ENCODE measurements around the gene SPG11. TPM values are rescaled to one million over a fixed set of nuclear protein-coding genes. Genes with fewer than 3 reads are reported as not detected.

The SPG11 gene
- total and polyA plus RNA-seq, 2 of the 13 experiments (the other 11 are each of a cell fraction or from before 2014, with no cell fraction given) = 31.5 to 40.7 TPM

DNA sequence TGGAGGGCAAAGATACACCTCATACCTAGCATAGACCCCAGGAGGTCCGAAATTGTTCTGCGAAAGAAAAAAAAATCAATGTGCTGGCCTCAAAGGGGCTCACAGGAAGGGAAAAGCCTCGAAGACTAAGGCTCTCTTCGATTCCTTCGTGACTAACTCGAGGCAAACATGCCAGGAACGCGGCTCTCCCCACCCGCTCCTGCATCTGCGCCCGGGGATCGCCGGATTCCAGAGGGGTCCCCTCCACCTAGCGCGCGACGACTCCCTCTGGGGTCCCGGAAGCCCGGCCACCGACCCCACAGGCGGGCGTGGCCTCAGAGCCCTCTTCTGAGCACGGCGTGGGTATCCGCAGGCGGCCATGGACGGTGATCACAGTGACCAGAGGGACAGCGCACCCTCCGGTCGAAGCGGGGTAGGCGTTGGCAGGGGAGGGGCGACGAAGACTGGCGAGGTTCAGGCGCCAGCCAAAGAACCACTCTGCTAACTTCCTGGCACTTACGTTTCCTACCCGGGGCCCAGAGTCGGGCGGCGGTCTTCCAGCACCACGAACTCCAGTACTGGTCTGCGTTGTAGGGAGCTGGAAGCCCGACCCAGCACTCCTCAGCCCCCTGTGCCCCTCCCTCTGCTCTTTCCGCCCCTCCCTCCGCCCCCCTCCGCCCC, 127.0 kb downstream of the SPG11 start (continued):
- TF ChIP-seq ZNF350 (CRISPR knock-in tag; IDR thresholded peaks at IDR 0.05; ENCODE audit: borderline replicate concordance, low read depth) (no peak), ZNF577 (CRISPR knock-in tag; IDR thresholded peaks at IDR 0.05; ENCODE audit: borderline replicate concordance, low read depth) (no peak), RBM39 (IDR thresholded peaks at IDR 0.05; ENCODE audit: low read depth, low read length, poor library complexity, severe bottlenecking) (peak; percentile 35), SPEN (CRISPR knock-in tag; IDR thresholded peaks at IDR 0.05; ENCODE audit: low read depth) (no peak), NR2C2 (CRISPR knock-in tag; IDR thresholded peaks at IDR 0.05; ENCODE audit: borderline replicate concordance) (0 out of 2 replicates have a peak, but pooled peaks have one; percentile 23), ZFAT (CRISPR knock-in tag; conservative IDR thresholded peaks at IDR 0.05) (no peak), DR1 (CRISPR knock-in tag; IDR thresholded peaks at IDR 0.05) (no peak), SNRNP70 (IDR thresholded peaks at IDR 0.05; ENCODE audit: low read depth, low read length) (no peak), ZNF549 (CRISPR knock-in tag; IDR thresholded peaks at IDR 0.05) (no peak), MAFF (IDR thresholded peaks at IDR 0.05; ENCODE audit: low read depth, low read length) (no peak), ZNF891 (CRISPR knock-in tag; IDR thresholded peaks at IDR 0.05) (no peak; the same call in 1 of the 2 replicates), PLRG1 (conservative IDR thresholded peaks at IDR 0.05) (no peak), GATA4 (IDR thresholded peaks at IDR 0.05; ENCODE audit: borderline replicate concordance, low read depth) (peak; percentile 46; the same call in 1 of the 2 replicates), RARA (CRISPR knock-in tag; IDR thresholded peaks at IDR 0.05) (no peak; the same call in 1 of the 2 replicates), NPAS2 (CRISPR knock-in tag; IDR thresholded peaks at IDR 0.05; ENCODE audit: borderline replicate concordance) (no peak), MZF1 (CRISPR knock-in tag; IDR thresholded peaks at IDR 0.05; ENCODE audit: borderline replicate concordance) (no peak), REPIN1 (CRISPR knock-in tag; IDR thresholded peaks at IDR 0.05; ENCODE audit: borderline replicate concordance, low read depth) (no peak), NRL (CRISPR knock-in tag; IDR thresholded peaks at IDR 0.05; ENCODE audit: borderline replicate concordance) (peak; percentile 91), ZKSCAN5 (CRISPR knock-in tag; IDR thresholded peaks at IDR 0.05) (no peak), ZMYM2 (CRISPR knock-in tag; IDR thresholded peaks at IDR 0.05) (no peak), FIP1L1 (IDR thresholded peaks at IDR 0.05; ENCODE audit: borderline replicate concordance, insufficient read depth, low read depth, low read length) (0 out of 2 replicates have a peak, but pooled peaks have one; percentile 15), SMARCC2 (IDR thresholded peaks at IDR 0.05) (no peak), ZNF552 (CRISPR knock-in tag; IDR thresholded peaks at IDR 0.05; ENCODE audit: borderline replicate concordance) (no peak), NFYC (CRISPR knock-in tag; IDR thresholded peaks at IDR 0.05) (no peak)
- TF ChIP-seq, protein P1, sequence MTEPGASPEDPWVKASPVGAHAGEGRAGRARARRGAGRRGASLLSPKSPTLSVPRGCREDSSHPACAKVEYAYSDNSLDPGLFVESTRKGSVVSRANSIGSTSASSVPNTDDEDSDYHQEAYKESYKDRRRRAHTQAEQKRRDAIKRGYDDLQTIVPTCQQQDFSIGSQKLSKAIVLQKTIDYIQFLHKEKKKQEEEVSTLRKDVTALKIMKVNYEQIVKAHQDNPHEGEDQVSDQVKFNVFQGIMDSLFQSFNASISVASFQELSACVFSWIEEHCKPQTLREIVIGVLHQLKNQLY (CRISPR knock-in tag; IDR thresholded peaks at IDR 0.05) = no peak; the same call in 1 of the 2 replicates
- TF ChIP-seq, protein P2, sequence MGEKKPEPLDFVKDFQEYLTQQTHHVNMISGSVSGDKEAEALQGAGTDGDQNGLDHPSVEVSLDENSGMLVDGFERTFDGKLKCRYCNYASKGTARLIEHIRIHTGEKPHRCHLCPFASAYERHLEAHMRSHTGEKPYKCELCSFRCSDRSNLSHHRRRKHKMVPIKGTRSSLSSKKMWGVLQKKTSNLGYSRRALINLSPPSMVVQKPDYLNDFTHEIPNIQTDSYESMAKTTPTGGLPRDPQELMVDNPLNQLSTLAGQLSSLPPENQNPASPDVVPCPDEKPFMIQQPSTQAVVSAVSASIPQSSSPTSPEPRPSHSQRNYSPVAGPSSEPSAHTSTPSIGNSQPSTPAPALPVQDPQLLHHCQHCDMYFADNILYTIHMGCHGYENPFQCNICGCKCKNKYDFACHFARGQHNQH (CRISPR knock-in tag; IDR thresholded peaks at IDR 0.05) = no peak
- TF ChIP-seq, protein P3, sequence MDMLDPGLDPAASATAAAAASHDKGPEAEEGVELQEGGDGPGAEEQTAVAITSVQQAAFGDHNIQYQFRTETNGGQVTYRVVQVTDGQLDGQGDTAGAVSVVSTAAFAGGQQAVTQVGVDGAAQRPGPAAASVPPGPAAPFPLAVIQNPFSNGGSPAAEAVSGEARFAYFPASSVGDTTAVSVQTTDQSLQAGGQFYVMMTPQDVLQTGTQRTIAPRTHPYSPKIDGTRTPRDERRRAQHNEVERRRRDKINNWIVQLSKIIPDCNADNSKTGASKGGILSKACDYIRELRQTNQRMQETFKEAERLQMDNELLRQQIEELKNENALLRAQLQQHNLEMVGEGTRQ (IDR thresholded peaks at IDR 0.05; ENCODE audit: low read depth, low read length) = no peak
- TF ChIP-seq, protein P3 (CRISPR knock-in tag; IDR thresholded peaks at IDR 0.05; ENCODE audit: borderline replicate concordance) = peak; percentile 37; the same call in 1 of the 2 replicates
